Adrenal gland (tissue), 12 donors: ENCODE results near the gene STRN4. TPM values are rescaled to one million over a fixed set of nuclear protein-coding genes. Genes with fewer than 3 reads are reported as not detected.

Experiments
- DNase-seq, 7 donors: peaks; one replicate each; pipeline ENCODE4 v3.0.0-alpha.2; 2019 to 2020
- H3K27ac ChIP-seq, 5 donors: fragments of 200-600 bp; sonication (generic) in 4 of 5; 1 replicate in 3 of 5; 2 replicates in 2 of 5; pipeline versions ENCODE4 v1.5.1 to v1.8.0; 2016 to 2020; ENCODE audit warnings: mild to moderate bottlenecking in 1 of 5
- H3K27me3 ChIP-seq: fragments of 200-600 bp; 2 replicates; pipeline ENCODE4 v1.8.0; 2021
- H3K36me3 ChIP-seq, 2 donors: fragments of 200-600 bp; replicated peaks in 1 of 2; 1 replicate in 1 of 2; 2 replicates in 1 of 2; pipeline versions ENCODE4 v1.5.1 to v1.8.0; 2018 to 2022
- H3K4me1 ChIP-seq, 2 donors: fragments of 200-600 bp; replicated peaks in 1 of 2; 1 replicate in 1 of 2; 2 replicates in 1 of 2; pipeline versions ENCODE4 v1.5.1 to v1.8.0; 2018 to 2021
- H3K4me3 ChIP-seq, 4 donors: fragments of 200-600 bp; sonication (generic) in 3 of 4; one replicate each; pipeline ENCODE4 v1.5.1; 2016 to 2018
- H3K9me3 ChIP-seq, 3 donors: fragments of 200-600 bp; sonication (generic) in 1 of 3; replicated peaks in 1 of 3; 1 replicate in 2 of 3; 2 replicates in 1 of 3; pipeline versions ENCODE4 v1.5.1 to v1.8.0; 2016 to 2021
- CTCF ChIP-seq, 6 experiments: fragments of 450-650 bp in 4 of 6; fragments of 200-600 bp in 2 of 6; sonication (generic) in 1 of 6; IDR thresholded peaks; 1 replicate in 5 of 6; 2 replicates in 1 of 6; pipeline versions ENCODE4 v1.5.1 to v1.8.0; 2016 to 2021; ENCODE audit warnings: antibody characterized with exemption in 6 of 6, mild to moderate bottlenecking in 2 of 6, moderate library complexity in 1 of 6
- POLR2A ChIP-seq, 2 donors: fragments of 450-650 bp; IDR thresholded peaks; one replicate each; pipeline ENCODE4 v1.6.1; 2017; ENCODE audit warnings: antibody characterized with exemption in 2 of 2, mild to moderate bottlenecking in 2 of 2, moderate library complexity in 1 of 2
- WGBS, 4 donors: extraction: QIAGEN DNeasy Blood & Tissue Kit in 2 of 4; methylation state at CpG; one replicate each; pipeline versions ENCODE4 v1.1.5 to v1.1.7; 2013 to 2017; 5-methylcytosine and 5-hydroxymethylcytosine counted together
- intact Hi-C, 2 donors: fragments of 100-400 bp; cut with DNase I; formaldehyde crosslinking; loops; one replicate each; pipeline versions ENCODE4 v1.14.1 to v1.15.0; 2022 to 2023
- polyA plus RNA-seq, 3 donors: library from polyadenylated mRNA; stranded (reverse); fragments of 200-250 nt in 2 of 3; fragments of 350-450 nt in 1 of 3; fragmentation: Illumina TruSeq in 1 of 3; extraction: RNeasy Lipid Tissue Mini Kit (QIAGEN cat#74804) in 1 of 3; gene quantifications; one replicate each; pipeline ENCODE4 v1.2.3, GENCODE V29; 2013 to 2014
- total RNA-seq, 9 donors: library from RNA; depleted of rRNA in 4 of 9; stranded (reverse); fragments of >200 nt in 4 of 9; fragments of 120-200 nt in 1 of 9; fragmentation: NEBNext Ultra II Directional in 1 of 9; extraction: Animal tissue kit (Norgen Biotek cat#: 25700) in 1 of 9; gene quantifications; one replicate each; pipeline versions ENCODE4 v1.1.0 to v1.2.4, GENCODE V29; 2013 to 2023
- donor health status: healthy with polysubstance abuse.
- donor health status: Bipolar disorder and iron deficiency.
- donor health status: DM: yes; HTN: yes; CAD: no.
- donor health status: DM: no; HTN: no; CAD: no.
- donor health status: DM: no; HTN: no; CAD: no.
- donor health status: DM: yes; HTN: yes; CAD: no.

The STRN4 gene
- total and polyA plus RNA-seq, 12 donors, result 22.3 to 92.8 (median 65.8) TPM

DNA sequence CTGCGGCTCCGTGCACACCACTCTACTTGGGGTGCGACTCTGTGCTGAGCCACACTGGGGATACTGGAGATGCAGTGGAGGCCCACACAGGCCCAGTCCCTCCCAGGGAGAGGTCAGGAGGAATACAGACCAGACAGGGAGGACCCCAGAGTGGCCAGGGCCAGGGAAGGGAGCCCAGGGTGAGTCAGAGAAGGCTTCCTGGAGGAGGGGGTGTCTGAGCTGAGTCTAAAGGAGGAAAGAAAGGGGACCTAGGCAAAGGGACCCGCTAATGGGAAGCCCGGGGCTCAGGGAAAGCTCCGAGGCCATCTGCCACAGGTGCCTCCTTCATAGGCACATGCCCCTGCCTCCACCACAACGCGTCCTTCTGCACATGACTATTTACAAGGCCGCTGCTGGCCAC, 16.1 kb downstream of the STRN4 start:
- TF ChIP-seq POLR2A (IDR thresholded peaks at IDR 0.05), result no peak
- TF ChIP-seq CTCF (IDR thresholded peaks at IDR 0.05), result no peak
- intact Hi-C loops, result no loop called here
- Histone ChIP-seq H3K27me3 (no peaks in the 10 kb centered on the region), H3K4me1 (peaks cover 15 to 50% of the 10 kb centered on the region in 2 donors), H3K27ac (peak overlapping the region in 1 of 5 donors; percentile 8), H3K36me3 (peaks cover 0 to 79% of the 10 kb centered on the region in 2 donors), H3K4me3 (no peak overlapping the region), H3K9me3 (no peaks in the 10 kb centered on the region)
- 80 to 96% (median 85%) methylated on average over 8 to 9 of the region's 9 CpGs for WGBS, 4 donors
- peak in 1 of 7 donors; percentile 36 for DNase-seq

DNA sequence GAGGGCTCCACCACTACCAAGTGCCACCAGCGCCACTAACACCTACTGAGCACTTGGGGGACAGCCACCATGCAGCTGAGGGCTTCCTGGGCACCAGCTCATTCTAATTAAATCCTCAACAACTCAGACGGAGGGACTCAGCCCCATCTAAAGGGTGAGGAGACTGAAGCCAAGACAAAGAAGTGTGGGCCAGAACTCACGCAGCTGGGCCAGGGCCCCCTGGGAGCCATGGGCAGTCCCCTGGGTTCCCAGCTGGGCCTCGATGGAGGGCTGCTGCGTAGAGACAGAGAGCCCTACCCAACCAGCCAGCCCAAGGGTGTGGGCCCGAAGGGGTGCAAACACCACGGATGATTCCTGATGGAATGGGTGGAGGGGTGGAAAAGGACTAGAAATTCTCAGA, 16.6 kb downstream of the STRN4 start:
- intact Hi-C loops, result no loop called here
- Histone ChIP-seq H3K4me3 (no peak overlapping the region), H3K9me3 (no peaks in the 10 kb centered on the region), H3K27ac (no peak overlapping the region), H3K4me1 (peaks cover 15 to 50% of the 10 kb centered on the region in 2 donors), H3K27me3 (no peaks in the 10 kb centered on the region), H3K36me3 (peaks cover 0 to 84% of the 10 kb centered on the region in 2 donors)
- WGBS, 4 donors, result 90 to 93% (median 91%) methylated on average over 2 to 7 of the region's 7 CpGs
- no peak for TF ChIP-seq POLR2A (IDR thresholded peaks at IDR 0.05)
- no peak for TF ChIP-seq CTCF (IDR thresholded peaks at IDR 0.05)
- DNase-seq, result no peak

GRCh38 chr19:46728693-46729339, 17.4 kb downstream of the STRN4 start:
- peak overlapping the region in 2 of 5 donors; percentile 51 to 63 for H3K27ac ChIP-seq
- H3K36me3 ChIP-seq, result peaks cover 0 to 85% of the 10 kb centered on the region in 2 donors
- no peak for TF ChIP-seq POLR2A (IDR thresholded peaks at IDR 0.05)
- peak; percentile 82 to 95 (median 88) for TF ChIP-seq CTCF (IDR thresholded peaks at IDR 0.05)
- H3K4me1 ChIP-seq, result peaks cover 15 to 50% of the 10 kb centered on the region in 2 donors
- H3K27me3 ChIP-seq, result no peaks in the 10 kb centered on the region
- peak; percentile 58 to 89 (median 77) for DNase-seq
- H3K4me3 ChIP-seq, result no peak overlapping the region
- intact Hi-C loops, result no loop called here
- no peaks in the 10 kb centered on the region for H3K9me3 ChIP-seq
- WGBS, 4 donors, result 34 to 47% (median 43%) methylated on average over 13 to 20 of the region's 20 CpGs

DNA sequence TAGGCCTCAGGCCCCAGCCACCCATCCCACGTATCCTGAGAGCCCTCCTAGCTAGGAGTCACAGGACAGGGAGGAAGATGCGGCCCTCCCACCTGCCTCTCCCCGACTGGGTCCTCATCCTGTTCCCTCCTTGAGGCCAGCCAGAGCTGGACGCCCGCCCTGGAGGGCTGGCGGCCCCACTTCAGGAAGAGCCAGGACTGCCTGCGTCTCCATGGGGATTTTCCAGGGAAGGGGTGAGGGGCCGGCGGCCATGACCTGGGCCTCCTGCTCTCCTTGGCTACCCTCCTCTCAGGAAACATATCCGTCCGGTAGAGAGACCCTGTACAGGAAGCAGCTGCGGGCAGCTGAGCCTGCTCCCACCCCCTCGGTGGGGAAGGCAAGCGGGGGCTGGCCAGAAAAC, 18.0 kb downstream of the STRN4 start:
- Histone ChIP-seq H3K27ac (peak overlapping the region in 2 of 5 donors; percentile 63 to 73), H3K4me1 (peaks cover 15 to 50% of the 10 kb centered on the region in 2 donors), H3K36me3 (peaks cover 0 to 85% of the 10 kb centered on the region in 2 donors), H3K4me3 (no peak overlapping the region), H3K27me3 (no peaks in the 10 kb centered on the region), H3K9me3 (no peaks in the 10 kb centered on the region)
- WGBS, 4 donors, result 60 to 75% (median 68%) methylated on average over 4 to 14 of the region's 14 CpGs
- DNase-seq, result peak in 3 of 7 donors; percentile 50 to 76 (median 60)
- intact Hi-C loops, result no loop called here
- TF ChIP-seq POLR2A (IDR thresholded peaks at IDR 0.05) (no peak), CTCF (IDR thresholded peaks at IDR 0.05) (no peak)
